Esophagus muscularis mucosa (tissue), 4 donors: ENCODE measurements around the gene HDAC5. TPM values are rescaled to one million over a fixed set of nuclear protein-coding genes. Genes with fewer than 3 reads are reported as not detected.
A peak's percentile ranks its signal among the peaks of the same experiment; 100 is the strongest.
"Not testable (repeated sequence)": the region's sequence is repeated elsewhere in the genome, so short reads cannot be mapped to it uniquely, and the experiment has no call there.

ENCODE experiments used
- DNase-seq: peaks from one replicate; pipeline ENCODE4 v3.0.0-alpha.2; 2017; ENCODE audit errors: extremely low spot score
- H3K27ac ChIP-seq, 4 donors: fragments of 200-600 bp; sonication (generic); replicated peaks in 1 of 4; 1 replicate in 3 of 4; 2 replicates in 1 of 4; pipeline ENCODE4 v1.5.1; 2016 to 2019; ENCODE audit warnings: mild to moderate bottlenecking in 1 of 4
- H3K27me3 ChIP-seq, 4 donors: fragments of 200-600 bp; sonication (generic); one replicate each; pipeline versions ENCODE4 v1.5.1 to v1.6.0; 2016 to 2019
- H3K36me3 ChIP-seq, 4 donors: fragments of 200-600 bp; sonication (generic); one replicate each; pipeline ENCODE4 v1.5.1; 2016 to 2019
- H3K4me1 ChIP-seq, 4 donors: fragments of 200-600 bp; sonication (generic); one replicate each; pipeline ENCODE4 v1.5.1; 2016 to 2019
- H3K4me3 ChIP-seq, 4 donors: fragments of 200-600 bp; sonication (generic); 1 replicate in 2 of 4; 2 replicates in 2 of 4; pipeline ENCODE4 v1.5.1; 2016 to 2019; ENCODE audit warnings: mild to moderate bottlenecking in 4 of 4, moderate library complexity in 1 of 4
- H3K9me3 ChIP-seq, 4 donors: fragments of 200-600 bp; sonication (generic); 1 replicate in 3 of 4; 2 replicates in 1 of 4; pipeline ENCODE4 v1.5.1; 2016 to 2019
- EP300 ChIP-seq: sonication (generic); formaldehyde crosslinking; IDR thresholded peaks from one replicate; pipeline ENCODE4 v1.6.1; 2017; ENCODE audit warnings: antibody characterized with exemption
- POLR2A ChIP-seq: fragments of 450-650 bp; IDR thresholded peaks from one replicate; pipeline ENCODE4 v1.6.1; 2017; ENCODE audit warnings: antibody characterized with exemption, moderate library complexity, mild to moderate bottlenecking, low read depth
- POLR2AphosphoS5 ChIP-seq, 2 donors: sonication (generic); formaldehyde crosslinking; IDR thresholded peaks; one replicate each; pipeline ENCODE4 v1.6.1; 2017; ENCODE audit warnings: antibody characterized with exemption in 2 of 2
- WGBS: methylation state at CpG from one replicate; pipeline ENCODE4 v1.1.5; 2018; 5-methylcytosine and 5-hydroxymethylcytosine counted together
- intact Hi-C: fragments of 100-400 bp; cut with DNase I; formaldehyde crosslinking; loops from one replicate; pipeline ENCODE4 v1.15.1; 2023
- total RNA-seq, 4 donors: library from RNA; depleted of rRNA; stranded (reverse); fragments of >200 nt; gene quantifications; one replicate each; pipeline versions ENCODE4 v1.1.0 to v1.2.1, GENCODE V29; 2016
- TF ChIP-seq, protein P1 (sequence below), 3 experiments: fragments of 200-600 bp in 2 of 3; fragments of 450-650 bp in 1 of 3; sonication (generic) in 2 of 3; IDR thresholded peaks; one replicate each; pipeline ENCODE4 v1.5.1; 2017 to 2019; ENCODE audit warnings: antibody characterized with exemption in 3 of 3, mild to moderate bottlenecking in 2 of 3, moderate library complexity in 1 of 3

The HDAC5 gene
- total RNA-seq, 4 donors from 2014 or later: 75.6 to 237 (median 130) TPM

DNA sequence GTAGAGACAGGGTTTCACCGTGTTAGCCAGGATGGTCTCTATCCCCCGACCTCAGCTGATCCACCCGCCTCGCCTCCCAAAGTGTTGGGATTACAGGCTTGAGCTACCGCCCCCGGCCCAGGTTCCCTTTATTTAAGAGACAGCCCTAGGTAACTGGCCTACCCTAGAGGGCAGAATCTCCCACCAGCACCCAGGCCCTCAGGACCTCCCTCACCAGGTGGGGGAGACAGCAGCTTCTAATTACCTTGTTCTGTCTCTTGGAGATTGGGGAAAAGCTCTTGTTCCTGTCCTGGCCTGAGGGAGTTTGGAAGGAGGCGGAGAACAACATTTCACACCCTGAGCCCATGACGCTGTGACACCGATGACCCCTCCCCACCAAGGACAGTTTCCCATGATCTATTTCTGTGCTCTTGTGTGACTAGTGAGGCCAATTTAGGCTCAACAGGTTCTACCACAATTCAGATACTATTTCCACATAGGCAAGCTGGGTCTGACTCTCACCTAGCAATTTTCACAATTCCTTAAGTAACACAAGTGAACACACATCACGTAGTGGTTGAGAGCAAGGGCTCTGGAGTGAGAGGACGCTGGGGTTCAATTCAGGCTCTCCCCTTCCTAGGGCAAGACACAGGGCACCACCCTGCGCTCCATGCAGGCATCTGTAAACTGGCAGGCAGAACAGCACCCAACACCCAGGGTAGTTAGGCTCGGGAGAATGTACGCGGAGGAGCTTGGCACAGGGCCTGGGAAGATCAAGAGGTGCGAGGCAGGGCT is 20.4 kb downstream of the HDAC5 start:
- H3K36me3 ChIP-seq: peaks cover 7 to 30% (median 19%) of the 10 kb centered on the region in 4 donors

DNA sequence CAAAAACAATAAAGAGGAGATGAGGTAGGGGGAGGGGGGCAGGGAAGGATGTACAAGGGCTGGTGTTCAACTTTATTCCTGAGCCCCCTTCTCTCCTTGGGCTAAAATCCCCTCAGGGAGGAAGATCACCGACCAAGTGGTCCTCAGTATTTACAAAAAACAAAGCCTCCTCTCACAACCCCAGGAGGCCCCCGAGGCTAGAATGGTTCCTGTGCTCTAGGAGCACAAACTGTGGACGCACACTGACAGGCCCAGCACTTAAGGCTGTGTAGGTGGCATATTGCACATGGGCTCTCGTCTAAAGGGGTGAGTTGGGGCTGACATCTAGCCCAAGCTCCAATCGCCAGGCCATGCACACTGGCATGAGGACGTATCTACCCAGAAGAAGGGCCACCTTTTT is 21.6 kb downstream of the HDAC5 start:
- WGBS: 90% methylated on average over 4 of the region's 6 CpGs
- H3K9me3 ChIP-seq, intact Hi-C loops, H3K4me3 ChIP-seq, H3K27me3 ChIP-seq, DNase-seq: not testable (repeated sequence)
- H3K36me3 ChIP-seq: peaks cover 7 to 30% (median 19%) of the 10 kb centered on the region in 4 donors
- peaks cover 83 to 95% (median 86%) of the 10 kb centered on the region in 4 donors for H3K4me1 ChIP-seq
- H3K27ac ChIP-seq: peak overlapping the region in 1 of 4 donors; percentile 32

More for the DNA sequence above, 20.4 kb downstream of the HDAC5 start:
- Histone ChIP-seq H3K27me3 (no peaks in the 10 kb centered on the region), H3K4me3 (no peak overlapping the region), H3K27ac (peak overlapping the region; percentile 50 to 92 (median 60)), H3K9me3 (no peaks in the 10 kb centered on the region), H3K4me1 (peaks cover 83 to 95% (median 86%) of the 10 kb centered on the region in 4 donors)
- no peak for DNase-seq
- intact Hi-C loops: no loop called here
- WGBS: 88% methylated on average over 14 of the region's 16 CpGs
- peak; percentile 29 to 39 for TF ChIP-seq POLR2AphosphoS5 (IDR thresholded peaks at IDR 0.05)
- TF ChIP-seq, protein P1, sequence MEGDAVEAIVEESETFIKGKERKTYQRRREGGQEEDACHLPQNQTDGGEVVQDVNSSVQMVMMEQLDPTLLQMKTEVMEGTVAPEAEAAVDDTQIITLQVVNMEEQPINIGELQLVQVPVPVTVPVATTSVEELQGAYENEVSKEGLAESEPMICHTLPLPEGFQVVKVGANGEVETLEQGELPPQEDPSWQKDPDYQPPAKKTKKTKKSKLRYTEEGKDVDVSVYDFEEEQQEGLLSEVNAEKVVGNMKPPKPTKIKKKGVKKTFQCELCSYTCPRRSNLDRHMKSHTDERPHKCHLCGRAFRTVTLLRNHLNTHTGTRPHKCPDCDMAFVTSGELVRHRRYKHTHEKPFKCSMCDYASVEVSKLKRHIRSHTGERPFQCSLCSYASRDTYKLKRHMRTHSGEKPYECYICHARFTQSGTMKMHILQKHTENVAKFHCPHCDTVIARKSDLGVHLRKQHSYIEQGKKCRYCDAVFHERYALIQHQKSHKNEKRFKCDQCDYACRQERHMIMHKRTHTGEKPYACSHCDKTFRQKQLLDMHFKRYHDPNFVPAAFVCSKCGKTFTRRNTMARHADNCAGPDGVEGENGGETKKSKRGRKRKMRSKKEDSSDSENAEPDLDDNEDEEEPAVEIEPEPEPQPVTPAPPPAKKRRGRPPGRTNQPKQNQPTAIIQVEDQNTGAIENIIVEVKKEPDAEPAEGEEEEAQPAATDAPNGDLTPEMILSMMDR (IDR thresholded peaks at IDR 0.05): no peak

DNA sequence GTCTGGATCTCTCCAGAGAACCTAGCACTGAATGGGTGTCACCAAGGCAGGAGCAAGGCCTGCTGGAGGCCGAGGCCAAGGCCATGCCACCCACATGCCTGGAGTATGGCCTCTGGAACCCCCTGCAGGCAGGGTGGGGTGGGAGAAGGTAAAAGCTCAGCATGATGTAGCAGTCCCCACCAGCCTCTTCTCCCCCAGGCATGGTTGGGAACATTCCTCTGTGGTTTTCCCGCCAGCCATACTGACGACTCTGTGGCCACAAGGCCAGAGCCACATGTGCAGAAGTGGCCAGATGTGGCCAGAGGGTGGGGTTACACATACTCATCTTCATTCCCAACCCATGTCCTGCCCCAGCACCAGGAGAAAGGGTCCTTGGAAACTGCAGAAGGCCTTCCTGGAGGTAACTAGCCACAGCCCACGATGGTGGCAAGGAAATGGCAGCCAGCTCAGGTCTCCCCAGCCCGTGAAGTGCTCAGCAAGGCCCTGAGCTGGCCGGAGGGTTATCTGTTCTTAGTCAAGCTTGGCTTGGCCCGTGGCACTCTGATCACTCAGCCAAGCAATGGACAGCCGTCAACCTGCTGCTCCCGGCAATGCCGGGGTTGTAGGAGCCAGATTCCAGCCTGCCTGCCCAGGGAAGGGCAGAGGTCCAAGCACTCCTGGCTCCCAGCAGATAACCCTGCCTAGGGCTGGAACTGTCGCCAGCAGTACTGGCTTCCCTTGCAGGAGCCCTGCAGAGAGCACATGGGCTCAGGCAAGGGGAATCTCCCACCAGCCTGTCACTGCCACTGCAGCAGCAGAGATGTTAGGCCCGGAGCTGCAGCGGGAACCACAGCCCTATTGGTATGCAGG is 26.1 kb downstream of the HDAC5 start:
- no peaks in the 10 kb centered on the region for H3K9me3 ChIP-seq
- intact Hi-C loops: no loop called here
- H3K27ac ChIP-seq: peak overlapping the region; percentile 32 to 85 (median 72)
- WGBS: 56% methylated on average over 7 of the region's 13 CpGs
- TF ChIP-seq, protein P1 (IDR thresholded peaks at IDR 0.05): no peak
- no peak for TF ChIP-seq POLR2A
- no peak for TF ChIP-seq POLR2AphosphoS5 (IDR thresholded peaks at IDR 0.05)
- TF ChIP-seq EP300: no peak
- H3K4me1 ChIP-seq: peaks cover 62 to 73% (median 63%) of the 10 kb centered on the region in 4 donors
- H3K36me3 ChIP-seq: peaks cover 12 to 26% (median 20%) of the 10 kb centered on the region in 4 donors
- no peak overlapping the region for H3K4me3 ChIP-seq
- no peaks in the 10 kb centered on the region for H3K27me3 ChIP-seq
- DNase-seq: no peak

DNA sequence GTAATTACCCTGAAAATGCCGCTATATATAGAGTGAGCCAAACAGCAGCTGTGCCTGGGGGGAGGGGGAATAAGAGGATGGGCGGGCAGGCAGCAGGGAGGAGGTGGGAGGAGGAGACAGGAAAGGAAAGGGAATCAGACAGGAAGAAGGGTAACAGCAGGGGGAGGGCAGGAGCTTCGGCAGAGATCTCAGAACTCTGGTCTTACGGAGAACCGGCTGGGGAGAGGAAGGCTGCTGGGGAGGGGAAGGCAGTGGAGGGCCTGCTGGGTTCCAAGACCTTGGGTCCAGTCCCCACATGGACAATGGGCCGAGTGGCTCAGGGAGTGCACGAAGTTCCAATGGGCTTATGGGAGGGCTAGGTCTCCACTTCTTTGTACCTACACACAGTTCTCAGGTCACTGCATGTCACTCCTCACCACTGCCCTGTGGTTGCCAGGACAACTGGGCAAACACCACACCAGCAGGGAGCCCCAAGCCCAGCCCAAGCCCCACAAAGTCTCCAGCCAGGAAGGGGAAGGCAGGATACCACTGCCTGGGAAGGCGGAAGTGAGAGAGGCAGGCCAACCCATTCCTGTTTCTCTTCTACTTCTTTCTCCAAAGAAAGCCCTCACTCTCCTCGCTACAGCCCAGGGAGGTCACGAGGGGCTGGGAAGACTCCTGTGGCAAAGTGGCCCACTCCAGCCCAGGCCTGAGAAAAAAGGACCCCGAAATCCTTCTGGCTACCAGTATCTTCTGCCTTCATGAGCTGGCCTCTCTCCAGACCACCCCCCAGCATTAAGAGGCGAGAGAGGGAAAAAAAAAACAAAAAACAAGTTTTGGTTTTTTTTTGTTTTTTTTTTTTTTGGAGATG is 27.6 kb downstream of the HDAC5 start:
- peaks cover 50 to 61% (median 51%) of the 10 kb centered on the region in 4 donors for H3K4me1 ChIP-seq
- no peak for DNase-seq
- intact Hi-C loops: no loop called here

More for the DNA sequence above, 27.6 kb downstream of the HDAC5 start:
- Histone ChIP-seq H3K9me3 (no peaks in the 10 kb centered on the region), H3K4me3 (peak overlapping the region; percentile 19 to 50 (median 42)), H3K36me3 (peaks cover 27 to 37% (median 30%) of the 10 kb centered on the region in 4 donors), H3K27me3 (no peaks in the 10 kb centered on the region), H3K27ac (peak overlapping the region; percentile 66 to 85 (median 81))
- 15% methylated on average over 12 of the region's 12 CpGs for WGBS
- TF ChIP-seq POLR2AphosphoS5 (IDR thresholded peaks at IDR 0.05) (peak; percentile 42 to 43), POLR2A (no peak), EP300 (no peak)
- TF ChIP-seq, protein P1 (IDR thresholded peaks at IDR 0.05): peak; percentile 22 to 27 (median 25)
